GM12878 (cell line): ENCODE data around the gene KRTAP1-3. TPM values are rescaled to one million over a fixed set of nuclear protein-coding genes. Genes with fewer than 3 reads are reported as not detected.
A peak's percentile ranks its signal among the peaks of the same experiment; 100 is the strongest.

ENCODE experiments used
- ATAC-seq: fragments of 200-7000 bp; cut with Tn5 transposase; 3 replicates; pipeline ENCODE4 v1.9.1; 2020; ENCODE audit warnings: mild to moderate bottlenecking, moderate library complexity
- BruUV-seq: library from RNA; stranded (reverse); fragments of 400-500 nt; replicated peaks from 2 replicates; lab custom pipeline; 2021; lab: Mats Ljungman, UMichigan
- CTCF ChIA-PET: fragments of 300-600 bp; sonication (Branson Sonifier 250); formaldehyde crosslinking; extraction: SDS; loops from one replicate; lab custom pipeline; 2021; ENCODE audit warnings: inconsistent platforms; lab: Yijun Ruan, JAX
- POLR2A ChIA-PET: fragments of 350-600 bp; formaldehyde crosslinking; extraction: SDS; loops from one replicate; lab custom pipeline; 2021; ENCODE audit warnings: inconsistent platforms; lab: Charles Lee
- RAD21 ChIA-PET: fragments of 300-600 bp; sonication (Branson Sonifier 250); formaldehyde crosslinking; loops from one replicate; lab custom pipeline; 2023; ENCODE audit warnings: antibody characterized with exemption; ENCODE audit not compliant: unreplicated experiment; lab: Charles Lee
- SMC1A ChIA-PET: fragments of 300-600 bp; sonication (Branson Sonifier 250); formaldehyde crosslinking; loops from one replicate; lab custom pipeline; 2023; ENCODE audit not compliant: unreplicated experiment, uncharacterized antibody; lab: Charles Lee
- DNase-seq: peaks from one replicate; pipeline ENCODE4 v3.0.0-alpha.2; 2011; ENCODE audit warnings: low read depth, low spot score
- FAIRE-seq: peaks from 3 replicates; lab custom pipeline; 2011; peaks lifted over from hg19 to GRCh38; lab: Jason Lieb, UNC
- H2AFZ ChIP-seq: 2 replicates; pipeline ENCODE4 v1.6.0; 2011; ENCODE audit warnings: low read depth, low read length, control low read depth; ENCODE audit not compliant: control insufficient read depth
- H3K27ac ChIP-seq: 2 replicates; pipeline ENCODE4 v1.5.1; 2011; ENCODE audit warnings: control low read depth; ENCODE audit not compliant: control insufficient read depth, insufficient read depth
- H3K27me3 ChIP-seq, 2 experiments: replicated peaks in 1 of 2; 2 replicates each; pipeline versions ENCODE4 v1.6.0 to v1.6.1; 2011; ENCODE audit warnings: low read length in 1 of 2; ENCODE audit not compliant: control insufficient read depth in 2 of 2, insufficient read depth in 2 of 2
- H3K36me3 ChIP-seq, 2 experiments: 2 replicates each; pipeline ENCODE4 v1.5.1; 2011; ENCODE audit warnings: low read length in 1 of 2; ENCODE audit not compliant: control insufficient read depth in 2 of 2, insufficient read depth in 2 of 2
- H3K4me1 ChIP-seq: 2 replicates; pipeline ENCODE4 v1.6.1; 2011; ENCODE audit warnings: mild to moderate bottlenecking, low read length, moderate library complexity, mixed read lengths; ENCODE audit not compliant: control insufficient read depth, insufficient read depth
- H3K4me2 ChIP-seq: 2 replicates; pipeline ENCODE4 v1.6.0; 2011; ENCODE audit warnings: control low read depth; ENCODE audit not compliant: control insufficient read depth, insufficient read depth
- H3K4me3 ChIP-seq: fragments of 200-600 bp; sonication (generic); 2 replicates; pipeline ENCODE4 v1.5.1; 2016
- H3K79me2 ChIP-seq: 2 replicates; pipeline ENCODE4 v1.6.0; 2011; ENCODE audit warnings: low read length; ENCODE audit not compliant: control insufficient read depth, insufficient read depth
- H3K9ac ChIP-seq: 2 replicates; pipeline ENCODE4 v1.8.0; 2011; ENCODE audit warnings: low read length, control low read depth, mixed read lengths; ENCODE audit not compliant: control insufficient read depth, insufficient read depth
- H3K9me3 ChIP-seq: replicated peaks from 3 replicates; pipeline ENCODE4 v1.5.1; 2011; ENCODE audit warnings: mild to moderate bottlenecking, low read length; ENCODE audit not compliant: control insufficient read depth, insufficient read depth
- H4K20me1 ChIP-seq: 2 replicates; pipeline ENCODE4 v1.6.0; 2011; ENCODE audit not compliant: control insufficient read depth, insufficient read depth
- GATAD2B ChIP-seq: fragments of 450-650 bp; conservative IDR thresholded peaks from 2 replicates; pipeline ENCODE4 v1.6.1; 2017; ENCODE audit warnings: low read depth, mild to moderate bottlenecking, moderate library complexity
- HDAC6 ChIP-seq: fragments of 200-600 bp; sonication (generic); IDR thresholded peaks from one replicate; pipeline ENCODE4 v1.8.0; 2017; ENCODE audit warnings: antibody characterized with exemption; ENCODE audit not compliant: unreplicated experiment
- NR2C1 ChIP-seq: fragments of 450-650 bp; IDR thresholded peaks from 2 replicates; pipeline ENCODE4 v1.6.1; 2017; ENCODE audit warnings: antibody characterized with exemption, mild to moderate bottlenecking, moderate library complexity
- NRF1 ChIP-seq: conservative IDR thresholded peaks from 2 replicates; pipeline ENCODE4 v1.6.1; 2011; ENCODE audit warnings: mild to moderate bottlenecking, low read depth, low read length, improper control_type of control experiment
- PML ChIP-seq: IDR thresholded peaks from 2 replicates; pipeline ENCODE4 v1.6.1; 2012; ENCODE audit warnings: low read length, inconsistent platforms
- POLR2AphosphoS5 ChIP-seq: IDR thresholded peaks from 2 replicates; pipeline ENCODE4 v1.6.1; 2011; ENCODE audit warnings: mild to moderate bottlenecking, low read length, inconsistent platforms
- POU2F2 ChIP-seq: IDR thresholded peaks from 3 replicates; pipeline ENCODE4 v1.6.1; 2011; ENCODE audit warnings: low read depth, mild to moderate bottlenecking, low read length, borderline replicate concordance
- RB1 ChIP-seq: fragments of 450-650 bp; formaldehyde crosslinking; IDR thresholded peaks from 2 replicates; pipeline ENCODE4 v1.6.1; 2017; ENCODE audit warnings: mild to moderate bottlenecking, borderline replicate concordance
- ZNF207 ChIP-seq: fragments of 450-650 bp; IDR thresholded peaks from 2 replicates; pipeline ENCODE4 v1.6.1; 2014; ENCODE audit warnings: antibody characterized with exemption, mild to moderate bottlenecking, borderline replicate concordance
- ZNF274 ChIP-seq: IDR thresholded peaks from one replicate; pipeline ENCODE4 v1.8.0; 2011; ENCODE audit not compliant: insufficient read length, insufficient read depth
- WGBS: methylation state at CpG from one replicate; pipeline ENCODE4 v1.1.6; 2016; ENCODE audit warnings: low lambda C conversion rate; ENCODE audit not compliant: insufficient replicate concordance, insufficient coverage; ENCODE audit errors: missing lambda C conversion rate; 5-methylcytosine and 5-hydroxymethylcytosine counted together
- in situ Hi-C: fragments of 300-500 bp; cut with MboI; formaldehyde crosslinking; loops from 9 replicates; pipeline ENCODE4 v1.14.3; 2018; ENCODE audit warnings: mixed read lengths
- intact Hi-C: fragments of 100-400 bp; cut with micrococcal nuclease; formaldehyde crosslinking; loops from one replicate; pipeline ENCODE4 v1.14.2; 2022; ENCODE audit not compliant: unreplicated experiment
- polyA plus RNA-seq, 11 experiments: library from polyadenylated mRNA; depleted of rRNA in 4 of 11; unstranded in 6 of 11; stranded (reverse) in 5 of 11; fragments of >200 nt; fragmentation: Nextera tagmentation in 4 of 11; fragmentation: Illumina TruSeq in 1 of 11; extraction: Ambion mirVana in 4 of 11; extraction: Trizol in 1 of 11; gene quantifications; 1 replicate in 1 of 11; 2 replicates in 10 of 11; pipeline versions ENCODE4 v1.2.1 to v1.2.3, GENCODE V29; 2011 to 2016; ENCODE audit warnings: inconsistent platforms in 2 of 11, missing spikeins in 2 of 11, low read depth in 1 of 11
- total RNA-seq, 4 experiments: library from RNA; depleted of rRNA in 3 of 4; stranded (reverse); fragments of >200 nt in 3 of 4; fragmentation: Illumina TruSeq in 1 of 4; extraction: Trizol in 1 of 4; gene quantifications; 2 replicates each; pipeline versions ENCODE4 v1.2.1 to v1.2.3, GENCODE V29; 2013 to 2021

KRTAP1-3 gene
- total and polyA plus RNA-seq, 10 of the 15 experiments (the other 5 are each of a cell fraction or from before 2014, with no cell fraction given), result not detected

DNA sequence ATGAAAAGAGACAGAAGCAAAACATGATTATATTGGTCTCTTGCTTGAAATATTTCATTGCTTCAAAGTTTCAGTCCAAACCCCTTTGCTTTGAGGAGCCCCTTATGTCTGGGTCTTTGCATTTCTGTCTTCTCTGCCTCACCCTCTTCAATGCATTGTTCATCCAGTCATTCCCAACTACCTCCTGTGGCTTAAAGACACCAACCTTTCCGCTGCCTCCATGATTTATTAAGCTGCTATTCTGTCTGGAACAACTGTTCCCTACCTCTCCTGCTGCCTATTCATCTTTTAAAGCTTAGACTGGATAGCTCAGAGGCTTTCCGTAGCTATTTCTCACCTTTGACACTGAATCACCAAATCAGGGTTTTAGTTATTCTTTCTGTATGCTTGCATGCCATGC, 37.3 kb downstream of the KRTAP1-3 start:
- H3K27ac ChIP-seq, result no peak overlapping the region
- POLR2A ChIA-PET, result no interaction called here
- FAIRE-seq, result no peak

DNA sequence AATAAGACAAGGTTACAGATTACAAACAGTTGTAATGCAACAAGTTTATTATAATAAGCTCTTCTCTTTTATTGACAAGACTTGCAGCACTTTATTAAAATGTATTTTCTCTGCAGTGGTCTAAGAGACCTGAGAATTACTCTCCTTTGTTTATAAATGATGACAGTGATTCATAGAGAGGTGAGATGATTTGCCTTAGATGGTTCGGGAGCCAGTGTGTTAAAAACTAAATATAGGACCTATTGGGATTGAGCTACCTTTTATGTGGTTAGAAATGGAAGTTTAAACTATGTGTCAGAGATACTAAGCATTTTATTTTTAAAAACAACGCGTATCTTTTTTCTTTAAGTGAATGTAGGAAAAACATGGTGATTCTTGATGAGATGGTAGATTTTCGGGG, 37.8 kb downstream of the KRTAP1-3 start:
- H3K36me3 ChIP-seq, result no peaks in the 10 kb centered on the region
- FAIRE-seq (peak; percentile 23), ATAC-seq (no peak), DNase-seq (no peak)
- ChIA-PET CTCF (no interaction called here), POLR2A (no interaction called here), SMC1A (interaction anchor here (1.2 kb wide), 1 partner anchor 32 kb away, joined by 3 read pairs; no protein-coding TSS in a partner anchor), RAD21 (no interaction called here)
- H2AFZ ChIP-seq, result no peak overlapping the region
- H3K9me3 ChIP-seq, result no peaks in the 10 kb centered on the region
- H3K4me1 ChIP-seq, result no peaks in the 10 kb centered on the region
- 58% methylated on average over 4 of the region's 4 CpGs for WGBS
- no peak overlapping the region for H3K27ac ChIP-seq
- H3K79me2 ChIP-seq, result no peaks in the 10 kb centered on the region
- H3K4me3 ChIP-seq, result no peak overlapping the region
- BruUV-seq, result no TSS peak
- intact Hi-C loops, result no loop called here
- H3K9ac ChIP-seq, result no peak overlapping the region
- peaks cover 0 to 8% of the 10 kb centered on the region in 2 experiments; a peak in 1 of 4 replicates for H3K27me3 ChIP-seq
- in situ Hi-C loops, result no loop called here
- TF ChIP-seq HDAC6 (no peak), NRF1 (no peak), POU2F2 (no peak)
- TF ChIP-seq, all 136 proteins: peak for 0
- no peaks in the 10 kb centered on the region for H4K20me1 ChIP-seq
- H3K4me2 ChIP-seq, result no peak overlapping the region

More for the DNA sequence above, 37.3 kb downstream of the KRTAP1-3 start:
- ChIA-PET CTCF (no interaction called here), SMC1A (no interaction called here), RAD21 (no interaction called here)
- in situ Hi-C loops (no loop called here), intact Hi-C loops (no loop called here)
- no peak overlapping the region for H3K9ac ChIP-seq
- no peaks in the 10 kb centered on the region for H3K4me1 ChIP-seq
- peaks cover 0 to 8% of the 10 kb centered on the region in 2 experiments; a peak in 2 of 4 replicates for H3K27me3 ChIP-seq
- WGBS, result 6% methylated on average over 2 of the region's 2 CpGs
- no peaks in the 10 kb centered on the region for H3K79me2 ChIP-seq
- H4K20me1 ChIP-seq, result no peaks in the 10 kb centered on the region
- H2AFZ ChIP-seq, result no peak overlapping the region
- ATAC-seq (no peak), DNase-seq (no peak)
- no peaks in the 10 kb centered on the region for H3K9me3 ChIP-seq
- no peak overlapping the region for H3K4me2 ChIP-seq
- TF ChIP-seq RB1 (no peak), ZNF274 (no peak), GATAD2B (no peak), PML (no peak), ZNF207 (no peak), POLR2AphosphoS5 (no peak), NR2C1 (no peak)
- no TSS peak for BruUV-seq
- no peak overlapping the region for H3K4me3 ChIP-seq
- no peaks in the 10 kb centered on the region for H3K36me3 ChIP-seq
